NCI-H128 (cell line): ENCODE measurements around the gene MZT1.

Experiments
- DNase-seq: peaks from one replicate; lab custom pipeline; 2025; ENCODE audit not compliant: unreplicated experiment; lab: John Stamatoyannopoulos, UW

The MZT1 gene

GRCh38 chr13:72686766-72687165 lies 40.7 kb downstream of the MZT1 start:
- DNase-seq: no peak

DNA sequence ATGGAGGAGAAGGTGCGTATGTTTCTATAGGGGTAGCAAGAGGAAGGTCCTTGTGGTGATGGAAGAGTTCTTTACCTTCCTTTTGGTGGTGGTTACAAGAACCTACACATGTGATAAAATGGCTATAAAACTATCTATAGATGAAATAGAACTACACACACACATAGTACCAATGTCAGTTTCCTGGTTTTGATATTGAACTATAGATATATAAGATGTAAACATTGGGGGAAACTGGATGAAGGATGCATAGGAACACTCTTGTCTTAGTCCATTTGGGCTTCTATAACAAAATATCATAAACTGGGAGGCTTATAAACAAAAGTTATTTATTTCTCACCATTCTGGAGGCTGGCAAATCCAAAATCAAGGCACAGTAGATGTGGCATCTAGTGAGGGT lies 47.1 kb downstream of the MZT1 start:
- DNase-seq: no peak

DNA sequence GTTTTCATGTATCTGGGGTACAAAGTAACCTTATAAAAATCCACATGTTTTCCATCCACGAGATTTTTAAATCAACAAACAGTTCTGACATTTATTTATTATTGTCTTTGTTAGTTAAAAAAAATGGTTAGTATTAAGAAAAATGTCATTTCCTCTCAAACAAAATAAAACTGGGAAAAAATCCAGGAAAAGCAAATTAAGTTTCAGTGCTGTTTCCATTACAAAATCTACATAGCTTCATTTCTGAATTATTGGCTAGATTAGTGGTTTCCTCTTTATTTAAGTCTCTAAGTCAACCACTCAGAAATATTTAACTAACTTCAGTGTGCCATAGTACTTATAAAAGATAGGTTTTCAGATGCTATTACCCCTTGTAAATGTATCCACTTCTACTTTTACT lies 49.1 kb downstream of the MZT1 start:
- DNase-seq: no peak

DNA sequence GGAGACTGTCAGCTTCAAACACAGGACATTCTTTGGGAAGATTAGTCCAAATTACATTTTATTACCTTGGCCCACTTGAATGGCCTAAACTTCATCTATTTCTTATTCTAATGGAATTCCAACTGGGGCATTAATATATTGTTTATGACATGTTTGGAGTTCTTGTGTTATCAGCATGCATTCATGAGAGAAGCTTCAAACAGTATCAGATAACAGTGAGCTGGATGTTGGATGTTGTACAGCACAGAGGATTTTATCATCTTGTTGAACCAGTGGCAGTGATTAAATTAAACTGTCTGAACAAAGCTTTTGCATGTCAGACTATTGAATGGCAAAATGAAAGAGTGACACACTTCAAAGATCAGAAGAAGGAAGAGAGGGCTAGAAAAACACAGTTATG lies 50.0 kb downstream of the MZT1 start:
- no peak for DNase-seq

DNA sequence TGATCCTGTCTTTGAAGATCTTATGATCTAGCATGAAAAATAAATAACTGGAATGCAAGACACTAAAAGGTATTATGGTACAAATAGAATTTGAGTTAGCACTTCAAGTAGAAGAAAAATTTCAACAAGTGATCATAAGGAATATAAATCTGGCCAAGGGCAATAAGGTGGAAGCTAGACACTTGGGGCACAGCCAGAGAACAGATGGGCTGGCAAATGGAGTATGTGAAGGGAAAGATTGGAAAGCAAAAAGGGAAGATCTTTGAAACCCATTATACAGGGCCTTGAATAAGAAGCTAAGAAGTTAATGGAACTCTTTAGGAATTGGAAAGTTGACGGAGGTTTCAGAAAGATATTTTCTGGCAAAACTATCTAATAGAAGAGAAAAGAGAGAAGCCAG lies 61.0 kb downstream of the MZT1 start:
- no peak for DNase-seq

- DNase-seq: no peak
Measured at GRCh38 chr13:72662548-72662947, 64.9 kb downstream of the MZT1 start.
